Gastroesophageal sphincter (tissue), 3 donors: ENCODE measurements around the gene RFX3.

ENCODE experiments used
- POLR2A ChIP-seq, 2 donors: fragments of 450-650 bp; IDR thresholded peaks; one replicate each; pipeline ENCODE4 v1.6.1; 2017; ENCODE audit warnings: antibody characterized with exemption in 2 of 2, mild to moderate bottlenecking in 2 of 2, moderate library complexity in 1 of 2
- TF ChIP-seq, protein P1 (sequence below), 4 experiments: fragments of 200-600 bp in 2 of 4; fragments of 450-650 bp in 2 of 4; sonication (generic) in 1 of 4; IDR thresholded peaks; one replicate each; pipeline ENCODE4 v1.5.1; 2017 to 2019; ENCODE audit warnings: antibody characterized with exemption in 4 of 4, mild to moderate bottlenecking in 2 of 4, moderate library complexity in 2 of 4

DNA sequence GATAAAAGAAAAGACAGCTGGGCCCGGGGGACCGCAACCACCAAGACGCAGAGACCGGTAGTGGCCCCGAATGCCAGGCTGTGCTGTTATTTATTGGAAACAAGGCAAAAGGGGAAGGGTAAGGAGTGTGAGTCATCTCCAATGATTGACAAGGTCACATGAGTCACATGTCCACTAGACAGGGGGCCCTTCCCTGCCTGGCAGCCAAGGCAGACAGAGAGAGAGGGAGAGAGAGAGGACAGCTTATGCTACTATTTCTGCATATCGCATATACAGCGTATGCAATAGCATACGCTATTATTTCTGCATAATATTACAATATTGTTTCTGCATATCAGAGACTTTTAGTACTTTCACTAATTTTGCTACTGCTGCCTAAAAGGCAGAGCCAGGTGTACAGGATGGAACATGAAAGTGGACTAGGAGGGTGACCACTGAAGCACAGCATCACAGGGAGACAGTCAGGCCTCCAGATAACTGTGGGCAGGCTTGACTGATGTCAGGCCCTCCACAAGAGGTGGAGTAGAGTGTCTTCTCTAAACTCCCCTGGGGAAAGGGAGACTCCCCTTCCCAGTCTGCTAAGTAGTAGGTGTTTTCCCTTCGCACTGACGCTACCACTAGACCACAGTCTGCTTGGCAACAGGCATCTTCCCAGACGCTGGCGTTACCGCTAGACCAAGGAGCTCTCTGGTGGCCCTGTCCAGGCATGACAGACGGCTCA is 50.3 kb downstream of the RFX3 start:
- TF ChIP-seq POLR2A (IDR thresholded peaks at IDR 0.05) = no peak
- TF ChIP-seq, protein P1, sequence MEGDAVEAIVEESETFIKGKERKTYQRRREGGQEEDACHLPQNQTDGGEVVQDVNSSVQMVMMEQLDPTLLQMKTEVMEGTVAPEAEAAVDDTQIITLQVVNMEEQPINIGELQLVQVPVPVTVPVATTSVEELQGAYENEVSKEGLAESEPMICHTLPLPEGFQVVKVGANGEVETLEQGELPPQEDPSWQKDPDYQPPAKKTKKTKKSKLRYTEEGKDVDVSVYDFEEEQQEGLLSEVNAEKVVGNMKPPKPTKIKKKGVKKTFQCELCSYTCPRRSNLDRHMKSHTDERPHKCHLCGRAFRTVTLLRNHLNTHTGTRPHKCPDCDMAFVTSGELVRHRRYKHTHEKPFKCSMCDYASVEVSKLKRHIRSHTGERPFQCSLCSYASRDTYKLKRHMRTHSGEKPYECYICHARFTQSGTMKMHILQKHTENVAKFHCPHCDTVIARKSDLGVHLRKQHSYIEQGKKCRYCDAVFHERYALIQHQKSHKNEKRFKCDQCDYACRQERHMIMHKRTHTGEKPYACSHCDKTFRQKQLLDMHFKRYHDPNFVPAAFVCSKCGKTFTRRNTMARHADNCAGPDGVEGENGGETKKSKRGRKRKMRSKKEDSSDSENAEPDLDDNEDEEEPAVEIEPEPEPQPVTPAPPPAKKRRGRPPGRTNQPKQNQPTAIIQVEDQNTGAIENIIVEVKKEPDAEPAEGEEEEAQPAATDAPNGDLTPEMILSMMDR (IDR thresholded peaks at IDR 0.05) = no peak
